Activated CD8-positive, alpha-beta T cell treated with anti-CD3 and anti-CD28 coated beads for 36 hours (primary cell): ENCODE data around the gene TEX264. TPM values are rescaled to one million over a fixed set of nuclear protein-coding genes. Genes with fewer than 3 reads are reported as not detected.
"Not testable (repeated sequence)": the region's sequence is repeated elsewhere in the genome, so short reads cannot be mapped to it uniquely, and the experiment has no call there.

Source experiments
- ATAC-seq: fragments of 200-7000 bp; cut with Tn5 transposase; one replicate; pipeline ENCODE4 v1.10.0; 2021; ENCODE audit warnings: mild to moderate bottlenecking, moderate library complexity
- CTCF ChIA-PET: fragments of 350-600 bp; sonication (Branson Sonifier 250); formaldehyde crosslinking; loops from one replicate; lab custom pipeline; 2021; ENCODE audit warnings: antibody characterized with exemption; lab: Charles Lee
- POLR2A ChIA-PET: fragments of 350-600 bp; sonication (Branson Sonifier 250); formaldehyde crosslinking; loops from one replicate; lab custom pipeline; 2021; ENCODE audit warnings: antibody characterized with exemption; lab: Charles Lee
- DNase-seq: peaks from one replicate; pipeline ENCODE4 v3.0.0-alpha.2; 2020
- H3K27ac Mint-ChIP-seq: one replicate; pipeline ENCODE4 v1.8.0; 2021; ENCODE audit warnings: mild to moderate bottlenecking, mixed read lengths
- H3K27me3 Mint-ChIP-seq: one replicate; pipeline ENCODE4 v1.8.0; 2021; ENCODE audit warnings: mixed read lengths
- H3K36me3 Mint-ChIP-seq: one replicate; pipeline ENCODE4 v1.8.0; 2021; ENCODE audit warnings: low read depth, mixed read lengths
- H3K4me1 Mint-ChIP-seq: one replicate; pipeline ENCODE4 v1.8.0; 2021; ENCODE audit warnings: low read depth, mixed read lengths
- H3K4me3 Mint-ChIP-seq: one replicate; pipeline ENCODE4 v1.8.0; 2021; ENCODE audit warnings: mild to moderate bottlenecking, moderate library complexity, mixed read lengths
- H3K9me3 Mint-ChIP-seq: one replicate; pipeline ENCODE4 v1.8.0; 2021; ENCODE audit warnings: mixed read lengths
- CTCF ChIP-seq: fragments of 200-600 bp; IDR thresholded peaks from one replicate; pipeline ENCODE4 v1.8.0; 2022; ENCODE audit warnings: antibody characterized with exemption, mild to moderate bottlenecking
- intact Hi-C: fragments of 100-400 bp; cut with micrococcal nuclease; formaldehyde crosslinking; loops from one replicate; pipeline ENCODE4 v1.10.0; 2022
- total RNA-seq, 2 experiments: library from RNA; stranded (reverse); gene quantifications; one replicate each; pipeline ENCODE4 v1.2.3, GENCODE V29; 2021

TEX264 gene
- total RNA-seq, 2 experiments from 2014 or later = 24.9 to 26.0 TPM

- intact Hi-C loops = no loop called here
- no peaks in the 10 kb centered on the region for H3K4me1 Mint-ChIP-seq
- no peak for TF ChIP-seq CTCF
- DNase-seq = no peak
- H3K36me3 Mint-ChIP-seq = peaks cover 40% of the 10 kb centered on the region
- no peaks in the 10 kb centered on the region for H3K27me3 Mint-ChIP-seq
- ATAC-seq = no peak
- H3K9me3 Mint-ChIP-seq = no peaks in the 10 kb centered on the region
- no peak overlapping the region for H3K27ac Mint-ChIP-seq
- CTCF ChIA-PET = interaction anchor here (0.6 to 9.8 kb wide), 4 partner anchors 26 to 70 kb away, joined by 3 to 54 read pairs (median 4); no protein-coding TSS in a partner anchor
- H3K4me3 Mint-ChIP-seq = no peak overlapping the region
- POLR2A ChIA-PET = no interaction called here
Measured at GRCh38 chr3:51637144-51637940, 33.7 kb upstream of the TEX264 start.

- CTCF ChIA-PET = interaction anchor here (0.8 to 9.8 kb wide), 4 partner anchors 32 to 71 kb away, joined by 3 to 54 read pairs (median 6); no protein-coding TSS in a partner anchor
- peak; percentile 89 for ATAC-seq
- DNase-seq = peak; percentile 66
- POLR2A ChIA-PET = no interaction called here
- Mint-ChIP-seq H3K27ac (no peak overlapping the region), H3K27me3 (no peaks in the 10 kb centered on the region), H3K36me3 (peaks cover 40% of the 10 kb centered on the region), H3K4me3 (no peak overlapping the region), H3K9me3 (no peaks in the 10 kb centered on the region), H3K4me1 (no peaks in the 10 kb centered on the region)
- intact Hi-C loops = no loop called here
- TF ChIP-seq CTCF = peak; percentile 76
Measured at GRCh38 chr3:51637941-51638471, 33.0 kb upstream of the TEX264 start.

- no peak overlapping the region for H3K4me3 Mint-ChIP-seq
- no peaks in the 10 kb centered on the region for H3K9me3 Mint-ChIP-seq
- POLR2A ChIA-PET = no interaction called here
- DNase-seq (no peak), ATAC-seq (no peak)
- H3K27me3 Mint-ChIP-seq = no peaks in the 10 kb centered on the region
- intact Hi-C loops = no loop called here
- no peak overlapping the region for H3K27ac Mint-ChIP-seq
- no peaks in the 10 kb centered on the region for H3K4me1 Mint-ChIP-seq
- H3K36me3 Mint-ChIP-seq = peaks cover 56% of the 10 kb centered on the region
- peak; percentile 31 for TF ChIP-seq CTCF
- CTCF ChIA-PET = interaction anchor here (0.6 to 9.8 kb wide), 7 partner anchors 15 to 157 kb away, joined by 3 to 54 read pairs (median 12); no protein-coding TSS in a partner anchor
Measured at GRCh38 chr3:51642462-51642861, 28.6 kb upstream of the TEX264 start.

DNA sequence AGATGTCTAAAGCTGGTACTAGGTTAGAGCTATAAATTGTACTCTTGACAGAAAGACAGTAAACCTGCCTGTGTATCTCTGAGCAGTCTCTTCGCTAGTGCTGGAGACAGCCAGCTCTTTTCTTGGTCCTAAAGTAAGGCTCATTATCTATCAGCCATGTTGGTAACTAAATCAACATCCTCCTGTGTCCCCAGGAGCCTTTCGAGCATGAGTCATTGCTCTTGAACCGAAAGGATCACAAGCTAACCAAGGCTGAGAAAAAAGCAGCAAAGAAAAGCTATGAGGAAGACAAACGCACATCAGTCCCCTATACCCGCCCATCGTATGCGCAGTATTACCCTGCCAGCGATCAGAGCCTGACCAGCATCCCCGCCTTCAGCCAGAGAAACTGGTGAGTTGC is 25.0 kb upstream of the TEX264 start:
- intact Hi-C loops = no loop called here
- POLR2A ChIA-PET = interaction anchor here (0.7 kb wide), 1 partner anchor 108 kb away, joined by 3 read pairs; no protein-coding TSS in a partner anchor
- peaks cover 77% of the 10 kb centered on the region for H3K36me3 Mint-ChIP-seq
- H3K27ac Mint-ChIP-seq = no peak overlapping the region
- H3K4me3 Mint-ChIP-seq = no peak overlapping the region
- no peaks in the 10 kb centered on the region for H3K4me1 Mint-ChIP-seq
- TF ChIP-seq CTCF = no peak
- no peaks in the 10 kb centered on the region for H3K27me3 Mint-ChIP-seq
- no peak for DNase-seq
- no peak for ATAC-seq
- CTCF ChIA-PET = interaction anchor here (8.2 to 9.8 kb wide), 2 partner anchors 24 to 35 kb away, joined by 46 to 54 read pairs; no protein-coding TSS in a partner anchor
- H3K9me3 Mint-ChIP-seq = no peaks in the 10 kb centered on the region

- H3K4me1 Mint-ChIP-seq, H3K4me3 Mint-ChIP-seq, ATAC-seq, H3K9me3 Mint-ChIP-seq, intact Hi-C loops, H3K27ac Mint-ChIP-seq, H3K27me3 Mint-ChIP-seq, DNase-seq: not testable (repeated sequence)
- CTCF ChIA-PET = interaction anchor here (1.3 kb wide), 1 partner anchor 150 kb away, joined by 3 read pairs; no protein-coding TSS in a partner anchor
- peaks cover 58% of the 10 kb centered on the region for H3K36me3 Mint-ChIP-seq
- POLR2A ChIA-PET = interaction anchor here (1.0 kb wide), 1 partner anchor 9 kb away, joined by 3 read pairs; no protein-coding TSS in a partner anchor
Measured at GRCh38 chr3:51652103-51652502, 18.9 kb upstream of the TEX264 start.

DNA sequence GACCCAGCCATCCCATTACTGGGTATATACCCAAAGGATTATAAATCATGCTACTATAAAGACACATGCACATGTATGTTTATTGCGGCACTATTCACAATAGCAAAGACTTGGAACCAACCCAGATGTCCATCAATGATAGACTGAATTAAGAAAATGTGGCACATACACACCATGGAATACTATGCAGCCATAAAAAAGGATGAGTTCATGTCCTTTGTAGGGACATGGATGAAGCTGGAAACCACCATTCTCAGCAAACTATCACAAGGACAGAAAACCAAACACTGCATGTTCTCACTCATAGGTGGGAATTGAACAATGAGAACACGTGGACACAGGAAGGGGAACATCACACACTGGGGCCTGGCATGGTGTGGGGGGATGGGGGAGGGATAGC is 17.6 kb upstream of the TEX264 start:
- CTCF ChIA-PET, H3K4me3 Mint-ChIP-seq, ATAC-seq, intact Hi-C loops, DNase-seq, H3K9me3 Mint-ChIP-seq, H3K4me1 Mint-ChIP-seq, H3K27me3 Mint-ChIP-seq, POLR2A ChIA-PET, H3K27ac Mint-ChIP-seq: not testable (repeated sequence)
- H3K36me3 Mint-ChIP-seq = peaks cover 54% of the 10 kb centered on the region
